ENCODE measurements around the gene EPHA7. TPM values are rescaled to one million over a fixed set of nuclear protein-coding genes. Genes with fewer than 3 reads are reported as not detected.

The EPHA7 gene
- polyA plus RNA-seq, 1 of the 3 experiments (the other 2 are of a cell fraction), result under 0.01 TPM

- TF ChIP-seq, protein P1, sequence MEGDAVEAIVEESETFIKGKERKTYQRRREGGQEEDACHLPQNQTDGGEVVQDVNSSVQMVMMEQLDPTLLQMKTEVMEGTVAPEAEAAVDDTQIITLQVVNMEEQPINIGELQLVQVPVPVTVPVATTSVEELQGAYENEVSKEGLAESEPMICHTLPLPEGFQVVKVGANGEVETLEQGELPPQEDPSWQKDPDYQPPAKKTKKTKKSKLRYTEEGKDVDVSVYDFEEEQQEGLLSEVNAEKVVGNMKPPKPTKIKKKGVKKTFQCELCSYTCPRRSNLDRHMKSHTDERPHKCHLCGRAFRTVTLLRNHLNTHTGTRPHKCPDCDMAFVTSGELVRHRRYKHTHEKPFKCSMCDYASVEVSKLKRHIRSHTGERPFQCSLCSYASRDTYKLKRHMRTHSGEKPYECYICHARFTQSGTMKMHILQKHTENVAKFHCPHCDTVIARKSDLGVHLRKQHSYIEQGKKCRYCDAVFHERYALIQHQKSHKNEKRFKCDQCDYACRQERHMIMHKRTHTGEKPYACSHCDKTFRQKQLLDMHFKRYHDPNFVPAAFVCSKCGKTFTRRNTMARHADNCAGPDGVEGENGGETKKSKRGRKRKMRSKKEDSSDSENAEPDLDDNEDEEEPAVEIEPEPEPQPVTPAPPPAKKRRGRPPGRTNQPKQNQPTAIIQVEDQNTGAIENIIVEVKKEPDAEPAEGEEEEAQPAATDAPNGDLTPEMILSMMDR (IDR thresholded peaks at IDR 0.05), result no peak
- TF ChIP-seq TAF1 (IDR thresholded peaks at IDR 0.05; ENCODE audit: borderline replicate concordance, low read depth, low read length) (no peak), RCOR1 (IDR thresholded peaks at IDR 0.05; ENCODE audit: low read length) (no peak), USF2 (IDR thresholded peaks at IDR 0.05; ENCODE audit: borderline replicate concordance, low read depth, low read length) (no peak), NFIC (IDR thresholded peaks at IDR 0.05; ENCODE audit: borderline replicate concordance) (no peak), RAD21 (IDR thresholded peaks at IDR 0.05; ENCODE audit: low read length) (no peak), TEAD4 (IDR thresholded peaks at IDR 0.05; ENCODE audit: borderline replicate concordance, insufficient read depth) (no peak), MAX (IDR thresholded peaks at IDR 0.05; ENCODE audit: low read depth) (no peak), NRF1 (IDR thresholded peaks at IDR 0.05; ENCODE audit: low read depth, low read length) (no peak), TCF12 (IDR thresholded peaks at IDR 0.05) (no peak), REST (IDR thresholded peaks at IDR 0.05; ENCODE audit: low read depth, low read length) (no peak)
- TF ChIP-seq, protein P2, sequence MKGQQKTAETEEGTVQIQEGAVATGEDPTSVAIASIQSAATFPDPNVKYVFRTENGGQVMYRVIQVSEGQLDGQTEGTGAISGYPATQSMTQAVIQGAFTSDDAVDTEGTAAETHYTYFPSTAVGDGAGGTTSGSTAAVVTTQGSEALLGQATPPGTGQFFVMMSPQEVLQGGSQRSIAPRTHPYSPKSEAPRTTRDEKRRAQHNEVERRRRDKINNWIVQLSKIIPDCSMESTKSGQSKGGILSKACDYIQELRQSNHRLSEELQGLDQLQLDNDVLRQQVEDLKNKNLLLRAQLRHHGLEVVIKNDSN (IDR thresholded peaks at IDR 0.05; ENCODE audit: borderline replicate concordance, low read depth), result no peak
- no peak for DNase-seq
- no peak overlapping the region for H3K4me2 ChIP-seq
- H3K4me1 ChIP-seq (ENCODE audit: control insufficient read depth in 1 of 2, insufficient read depth in 2 of 2, low read depth in 1 of 2, low read length in 1 of 2), result no peaks in the 10 kb centered on the region
- CTCF ChIA-PET, result no interaction called here
- no peaks in the 10 kb centered on the region for H3K9me2 ChIP-seq
- no peaks in the 10 kb centered on the region for H3F3A ChIP-seq (replicated peaks; ENCODE audit: insufficient read depth)
- H3K27ac ChIP-seq (ENCODE audit: low read depth in 2 of 2, low read length in 1 of 2), result no peak overlapping the region
- H3K36me3 ChIP-seq (replicated peaks in 1 of 2; ENCODE audit: control insufficient read depth in 1 of 2, insufficient read depth in 2 of 2, low read length in 1 of 2), result no peaks in the 10 kb centered on the region
- H3K9me3 ChIP-seq, result no peaks in the 10 kb centered on the region
- POLR2A ChIA-PET, result no interaction called here
- no peak overlapping the region for H2AFZ ChIP-seq (ENCODE audit: low read depth)
- WGBS (ENCODE audit: low lambda C conversion rate), result 28% methylated on average over 1 of the region's 1 CpG
- H3K27me3 ChIP-seq (ENCODE audit: insufficient read depth), result no peaks in the 10 kb centered on the region
- H3K9ac ChIP-seq, result no peak overlapping the region
- H4K20me1 ChIP-seq (ENCODE audit: insufficient read depth), result no peaks in the 10 kb centered on the region
- H3K4me3 ChIP-seq (ENCODE audit: low read depth in 2 of 2, low read length in 1 of 2), result no peak overlapping the region
- H3K79me2 ChIP-seq (ENCODE audit: insufficient read depth), result no peaks in the 10 kb centered on the region
These were observed 96.7 kb downstream of the EPHA7 start for GRCh38 chr6:93322651-93323050.

Measured in SK-N-SH (cell line).